K562 (cell line): Measurements from ENCODE around the gene SPPL2C.

Source experiments
- GMEB1 ChIP-seq: fragments of 250-450 bp; sonication (Bioruptor Pico); IDR thresholded peaks from 2 replicates; pipeline ENCODE4 v1.4.0; 2020; ENCODE audit warnings: mild to moderate bottlenecking
- HDAC2 ChIP-seq: fragments of 450-650 bp; IDR thresholded peaks from 2 replicates; pipeline ENCODE4 v1.6.1; 2016; ENCODE audit warnings: mild to moderate bottlenecking
- MAFK ChIP-seq: IDR thresholded peaks from 2 replicates; pipeline ENCODE4 v1.6.1; 2011; ENCODE audit warnings: low read length, improper control_type of control experiment
- SIRT6 ChIP-seq: IDR thresholded peaks from one replicate; pipeline ENCODE4 v1.6.1; 2012; ENCODE audit warnings: low read depth, mild to moderate bottlenecking, control low read depth, inconsistent platforms, low read length, moderate library complexity
- VEZF1 ChIP-seq: fragments of 200-800 bp; sonication (Bioruptor generic); IDR thresholded peaks from 2 replicates; pipeline ENCODE4 v1.6.1; 2017; ENCODE audit warnings: missing genetic modification characterization, missing compliant biosample characterization

- no peak for TF ChIP-seq HDAC2
- TF ChIP-seq MAFK = no peak
- peak; percentile 70; the same call in 1 of the 2 replicates for TF ChIP-seq VEZF1 (CRISPR knock-in tag)
- no peak for TF ChIP-seq GMEB1 (CRISPR knock-in tag)
- TF ChIP-seq SIRT6 = no peak
Measured at GRCh38 chr17:45828171-45828570, 16.5 kb upstream of the SPPL2C start.
